HG02885 (cell line): ENCODE measurements around the gene OR4L1.
"Not testable (repeated sequence)": the region's sequence is repeated elsewhere in the genome, so short reads cannot be mapped to it uniquely, and the experiment has no call there.

Source experiments
- ATAC-seq: cut with Tn5 transposase; IDR thresholded peaks from one replicate; pipeline ENCODE4 v1.9.1; 2021; ENCODE audit warnings: mild to moderate bottlenecking; ENCODE audit not compliant: unreplicated experiment, poor library complexity

Gene OR4L1, protein sequence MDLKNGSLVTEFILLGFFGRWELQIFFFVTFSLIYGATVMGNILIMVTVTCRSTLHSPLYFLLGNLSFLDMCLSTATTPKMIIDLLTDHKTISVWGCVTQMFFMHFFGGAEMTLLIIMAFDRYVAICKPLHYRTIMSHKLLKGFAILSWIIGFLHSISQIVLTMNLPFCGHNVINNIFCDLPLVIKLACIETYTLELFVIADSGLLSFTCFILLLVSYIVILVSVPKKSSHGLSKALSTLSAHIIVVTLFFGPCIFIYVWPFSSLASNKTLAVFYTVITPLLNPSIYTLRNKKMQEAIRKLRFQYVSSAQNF

GRCh38 chr14:20059745-20060144 lies at the start of gene OR4L1:
OR4L1 (plus strand) TSS chr14:20060045; CDS start chr14:20060045, 0 bp downstream.
- ATAC-seq: no peak

DNA sequence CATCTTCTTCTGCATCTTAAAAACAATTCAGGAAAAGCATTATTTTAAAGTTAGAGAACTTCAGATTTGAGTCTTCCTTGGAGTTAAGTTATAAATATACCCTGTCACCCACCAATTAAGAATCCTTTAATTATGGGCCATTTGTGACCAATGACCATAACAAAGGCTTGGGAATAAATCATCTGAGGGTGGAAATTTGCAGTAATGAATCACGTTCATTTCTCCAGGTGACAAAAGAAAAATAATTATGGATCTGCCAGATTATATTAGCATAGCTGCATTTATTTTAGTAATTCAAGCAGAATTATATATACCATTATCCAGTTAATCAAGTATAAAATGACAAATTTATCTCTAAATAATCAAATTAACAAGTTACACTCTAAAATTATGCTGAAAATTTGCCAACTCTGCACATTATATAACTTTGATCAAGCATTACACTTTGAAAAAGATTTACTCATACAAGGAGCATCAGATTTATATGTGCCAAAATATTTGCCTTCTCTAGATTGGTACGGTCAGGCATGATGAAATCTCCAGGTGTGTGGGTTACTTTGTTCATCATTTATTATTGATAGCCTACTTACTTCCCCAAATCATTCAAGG lies 40.5 kb upstream of the OR4L1 start, which contains the start of gene OR4K14:
TSS of gene OR4K14 (minus strand) at position 51 of the 609 bp plus-strand sequence. CDS start 4,114 bp downstream, outside the sequence.
- ATAC-seq: no peak

GRCh38 chr14:20031058-20031457 lies 28.8 kb upstream of the OR4L1 start:
- no peak for ATAC-seq

- no peak for ATAC-seq
Observed at GRCh38 chr14:20035449-20035848, 24.4 kb upstream of the OR4L1 start.

DNA sequence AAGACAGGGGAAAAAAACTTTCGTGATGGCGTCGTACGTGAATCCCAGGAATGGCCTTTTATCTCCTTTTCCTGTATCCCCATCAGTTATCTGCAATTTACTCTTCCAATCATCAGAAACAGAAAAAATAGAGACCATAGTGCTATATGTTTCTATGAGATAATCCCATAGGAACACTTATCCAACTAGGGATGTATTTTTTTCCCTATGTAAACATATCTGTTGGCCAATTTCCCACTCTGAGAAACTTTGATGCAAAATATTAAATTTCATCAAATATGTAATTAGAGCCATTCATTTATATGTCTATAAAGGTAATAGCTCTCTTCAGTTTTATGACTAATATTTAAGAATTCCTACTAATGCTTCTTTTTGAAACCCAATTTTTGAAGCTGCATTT lies 23.9 kb upstream of the OR4L1 start, which contains the start of gene OR4K13:
TSS of gene OR4K13 (minus strand) at position 101 of the 400 bp plus-strand sequence. CDS start 1,280 bp downstream, outside the sequence.
- no peak for ATAC-seq

- no peak for ATAC-seq
Observed at GRCh38 chr14:20044243-20044642, 15.6 kb upstream of the OR4L1 start.

DNA sequence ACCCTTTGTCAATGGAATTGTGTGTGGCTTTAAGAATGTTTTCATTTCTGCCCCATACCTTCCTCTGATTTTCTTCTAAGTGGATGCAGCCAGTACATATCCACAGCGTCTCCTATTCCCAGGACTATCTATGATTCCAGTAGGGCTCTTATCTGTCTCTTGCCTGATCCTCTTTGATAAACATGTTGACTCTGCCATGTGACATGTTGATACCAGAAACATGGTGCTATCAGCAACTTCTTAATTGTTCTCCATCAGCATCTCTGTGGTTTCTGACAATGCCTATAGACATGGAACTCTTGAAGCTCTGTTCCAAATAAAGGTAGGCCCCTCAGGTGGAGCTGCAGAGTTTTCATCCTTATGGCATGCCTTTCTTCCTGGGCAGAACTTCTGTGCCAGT lies 11.6 kb upstream of the OR4L1 start:
- ATAC-seq: no peak

DNA sequence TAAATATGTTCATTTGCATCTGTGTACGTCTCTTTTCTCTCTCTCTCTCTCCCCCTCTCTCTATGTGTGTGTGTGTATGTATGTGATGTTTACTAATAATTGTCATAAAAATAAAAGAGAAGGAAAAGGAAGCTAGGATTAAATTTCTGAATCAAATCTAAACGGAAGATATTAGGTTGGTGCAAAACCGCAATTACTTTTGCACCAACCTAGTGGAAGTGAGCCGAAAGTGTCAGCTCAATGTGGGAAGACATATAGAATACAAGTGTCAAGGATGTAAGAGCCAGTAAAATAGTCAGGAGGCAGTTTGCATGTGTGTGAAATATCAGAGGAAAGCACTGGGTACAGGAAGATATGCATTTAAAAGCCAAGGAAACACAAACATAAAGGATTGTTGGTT lies 32.2 kb downstream of the OR4L1 start:
- no peak for ATAC-seq

DNA sequence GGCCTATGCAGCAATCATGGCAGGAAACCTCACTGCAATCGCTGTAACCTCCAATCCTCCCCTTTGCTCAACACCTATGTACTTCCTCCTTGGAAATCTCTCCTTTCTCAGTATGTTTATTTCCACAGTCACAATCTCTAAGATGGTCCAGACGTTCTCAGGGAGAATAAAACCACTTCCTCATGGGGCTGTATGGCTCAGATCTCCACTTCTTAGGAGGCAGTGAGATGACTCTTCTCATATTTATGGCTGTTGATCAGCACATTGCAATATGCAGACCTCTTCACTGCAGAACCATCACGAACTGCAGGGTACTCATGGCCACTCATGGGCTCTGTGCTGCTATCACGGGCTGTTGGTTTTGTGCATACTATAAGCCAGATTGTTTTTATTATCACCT lies 33.6 kb downstream of the OR4L1 start:
- no peak for ATAC-seq

- not testable (repeated sequence) for ATAC-seq
Observed at GRCh38 chr14:20098926-20099770, 39.3 kb downstream of the OR4L1 start.

DNA sequence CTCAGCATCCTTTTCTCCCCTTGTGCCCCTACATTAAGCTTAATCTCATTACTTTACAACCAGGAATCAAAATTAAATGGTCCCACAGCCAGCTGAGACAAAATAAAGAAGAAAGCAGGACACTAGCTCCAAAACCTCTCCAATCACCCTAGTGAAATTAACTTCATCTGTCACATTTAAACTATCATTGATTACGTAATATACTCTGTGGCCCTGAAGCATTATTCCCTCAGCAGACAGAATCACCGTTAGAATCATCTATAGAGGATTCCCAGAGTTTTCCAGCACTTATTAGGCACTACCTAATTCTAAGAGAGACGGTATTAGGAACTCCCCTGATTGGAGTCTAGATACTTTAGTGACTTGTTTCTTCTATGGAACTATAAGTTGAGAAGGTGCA lies 50.6 kb downstream of the OR4L1 start, which contains the start of gene OR4K17:
TSS of gene OR4K17 (plus strand) at position 302 of the 400 bp plus-strand sequence. CDS start 6,761 bp downstream, outside the sequence.
- ATAC-seq: no peak
